Measurements from ENCODE around the gene PPP2R2B.

DNA sequence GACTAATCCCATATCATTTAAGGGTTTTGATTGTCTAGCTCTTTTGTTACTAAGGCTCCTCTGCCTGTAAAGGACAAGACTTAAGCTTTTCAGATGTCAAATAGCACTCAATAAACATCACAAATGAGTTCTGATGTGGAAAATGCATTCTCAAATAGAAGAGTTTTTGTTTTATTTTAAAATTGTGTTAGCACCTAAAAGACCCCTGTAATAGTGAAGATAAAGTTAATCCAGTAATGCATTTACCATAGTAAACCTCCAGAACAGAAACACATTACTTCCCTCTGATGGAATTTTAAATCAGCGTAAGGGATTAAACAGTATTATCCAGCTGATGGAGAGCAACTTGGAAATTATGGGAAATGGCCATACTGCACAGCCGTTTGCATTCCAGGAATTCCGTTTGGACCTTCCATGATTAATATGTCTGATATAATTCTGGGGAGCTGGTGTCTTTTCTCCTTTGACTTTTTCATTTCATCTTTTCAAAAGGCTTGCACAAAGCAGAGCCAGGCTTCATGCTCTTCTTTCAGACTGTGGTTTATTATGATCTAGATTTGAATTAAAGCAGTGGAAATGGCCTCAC, 105.6 kb downstream of the PPP2R2B start:
- TF ChIP-seq, protein P1, sequence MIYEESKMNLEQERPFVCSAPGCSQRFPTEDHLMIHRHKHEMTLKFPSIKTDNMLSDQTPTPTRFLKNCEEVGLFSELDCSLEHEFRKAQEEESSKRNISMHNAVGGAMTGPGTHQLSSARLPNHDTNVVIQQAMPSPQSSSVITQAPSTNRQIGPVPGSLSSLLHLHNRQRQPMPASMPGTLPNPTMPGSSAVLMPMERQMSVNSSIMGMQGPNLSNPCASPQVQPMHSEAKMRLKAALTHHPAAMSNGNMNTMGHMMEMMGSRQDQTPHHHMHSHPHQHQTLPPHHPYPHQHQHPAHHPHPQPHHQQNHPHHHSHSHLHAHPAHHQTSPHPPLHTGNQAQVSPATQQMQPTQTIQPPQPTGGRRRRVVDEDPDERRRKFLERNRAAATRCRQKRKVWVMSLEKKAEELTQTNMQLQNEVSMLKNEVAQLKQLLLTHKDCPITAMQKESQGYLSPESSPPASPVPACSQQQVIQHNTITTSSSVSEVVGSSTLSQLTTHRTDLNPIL (CRISPR knock-in tag; IDR thresholded peaks at IDR 0.05; ENCODE audit: low read depth): no peak
- TF ChIP-seq ZNF8 (CRISPR knock-in tag; IDR thresholded peaks at IDR 0.05): no peak
- no peak for TF ChIP-seq RARB (CRISPR knock-in tag; IDR thresholded peaks at IDR 0.05)

All from SK-N-SH treated with all-trans-retinoic acid at 6 μM for 48 hours (cell line).